Nephron (organoid): ENCODE results near the gene ANKRD29.

Experiments
- H3K27ac Mint-ChIP-seq, 3 experiments: 2 replicates each; pipeline ENCODE4 v1.8.0; 2020; ENCODE audit warnings: mixed read lengths in 3 of 3, mild to moderate bottlenecking in 2 of 3, moderate library complexity in 1 of 3
- H3K27me3 Mint-ChIP-seq: 2 replicates; pipeline ENCODE4 v1.8.0; 2021; ENCODE audit warnings: low read depth, mild to moderate bottlenecking, moderate library complexity, mixed read lengths
- H3K36me3 Mint-ChIP-seq: 2 replicates; pipeline ENCODE4 v1.8.0; 2020; ENCODE audit warnings: low read depth, mixed read lengths
- H3K4me1 Mint-ChIP-seq: 2 replicates; pipeline ENCODE4 v1.8.0; 2020; ENCODE audit warnings: mixed read lengths
- H3K4me3 Mint-ChIP-seq, 3 experiments: 2 replicates each; pipeline ENCODE4 v1.8.0; 2020; ENCODE audit warnings: mild to moderate bottlenecking in 3 of 3, mixed read lengths in 3 of 3, moderate library complexity in 2 of 3
- H3K9me3 Mint-ChIP-seq: 2 replicates; pipeline ENCODE4 v1.8.0; 2020; ENCODE audit warnings: mixed read lengths
- CTCF ChIP-seq, 3 experiments: fragments of 200-600 bp; sonication (generic); IDR thresholded peaks; one replicate each; pipeline ENCODE4 v1.5.0; 2021; ENCODE audit warnings: antibody characterized with exemption in 3 of 3; ENCODE audit not compliant: unreplicated experiment in 3 of 3

The ANKRD29 gene

GRCh38 chr18:23626451-23627279, 36.0 kb downstream of the ANKRD29 start:
- no peak for TF ChIP-seq CTCF (IDR thresholded peaks at IDR 0.05; ENCODE audit: unreplicated experiment in 3 of 3)
- no peak overlapping the region for H3K4me3 Mint-ChIP-seq
- no peaks in the 10 kb centered on the region for H3K9me3 Mint-ChIP-seq
- peaks cover 27% of the 10 kb centered on the region for H3K27me3 Mint-ChIP-seq
- no peaks in the 10 kb centered on the region for H3K36me3 Mint-ChIP-seq
- no peaks in the 10 kb centered on the region for H3K4me1 Mint-ChIP-seq
- no peak overlapping the region for H3K27ac Mint-ChIP-seq

GRCh38 chr18:23623040-23623439, 39.7 kb downstream of the ANKRD29 start:
- no peaks in the 10 kb centered on the region for H3K9me3 Mint-ChIP-seq
- no peak overlapping the region for H3K27ac Mint-ChIP-seq
- H3K4me3 Mint-ChIP-seq, result no peak overlapping the region
- H3K36me3 Mint-ChIP-seq, result no peaks in the 10 kb centered on the region
- peaks cover 4% of the 10 kb centered on the region for H3K4me1 Mint-ChIP-seq
- peaks cover 44% of the 10 kb centered on the region for H3K27me3 Mint-ChIP-seq
- no peak for TF ChIP-seq CTCF (IDR thresholded peaks at IDR 0.05; ENCODE audit: unreplicated experiment in 3 of 3)

- Mint-ChIP-seq H3K4me3 (peak overlapping the region; percentile 71 to 74 (median 73)), H3K27ac (no peak overlapping the region), H3K9me3 (no peaks in the 10 kb centered on the region), H3K36me3 (no peaks in the 10 kb centered on the region), H3K4me1 (peaks cover 9% of the 10 kb centered on the region), H3K27me3 (peaks cover 47% of the 10 kb centered on the region)
- no peak for TF ChIP-seq CTCF (IDR thresholded peaks at IDR 0.05; ENCODE audit: unreplicated experiment in 3 of 3)
Observed at GRCh38 chr18:23619388-23619881, 43.3 kb downstream of the ANKRD29 start.

- Mint-ChIP-seq H3K9me3 (no peaks in the 10 kb centered on the region), H3K27me3 (peaks cover 47% of the 10 kb centered on the region), H3K27ac (peak overlapping the region in 1 of 3 experiments; percentile 44), H3K4me3 (peak overlapping the region; percentile 68 to 73 (median 71)), H3K36me3 (no peaks in the 10 kb centered on the region), H3K4me1 (peaks cover 9% of the 10 kb centered on the region)
- no peak for TF ChIP-seq CTCF (IDR thresholded peaks at IDR 0.05; ENCODE audit: unreplicated experiment in 3 of 3)
Observed at GRCh38 chr18:23618862-23619387, 43.8 kb downstream of the ANKRD29 start.

GRCh38 chr18:23617412-23618014, 45.2 kb downstream of the ANKRD29 start:
- H3K9me3 Mint-ChIP-seq, result no peaks in the 10 kb centered on the region
- peaks cover 9% of the 10 kb centered on the region for H3K4me1 Mint-ChIP-seq
- H3K4me3 Mint-ChIP-seq, result peak overlapping the region; percentile 17 to 60 (median 18)
- H3K36me3 Mint-ChIP-seq, result no peaks in the 10 kb centered on the region
- TF ChIP-seq CTCF (IDR thresholded peaks at IDR 0.05; ENCODE audit: unreplicated experiment in 3 of 3), result no peak
- H3K27me3 Mint-ChIP-seq, result peaks cover 44% of the 10 kb centered on the region
- peak overlapping the region in 1 of 3 experiments; percentile 48 for H3K27ac Mint-ChIP-seq
